ENCODE results near the gene MRPL46.

Gene MRPL46

GRCh38 chr15:88447206-88447605 lies 20.0 kb downstream of the MRPL46 start:
- H3K9ac ChIP-seq (ENCODE audit: low read length), result no peak overlapping the region
- no peaks in the 10 kb centered on the region for H3K27me3 ChIP-seq (ENCODE audit: low read length)
- H4K20me1 ChIP-seq (ENCODE audit: low read depth, low read length), result no peaks in the 10 kb centered on the region
- no peak overlapping the region for H2AFZ ChIP-seq (ENCODE audit: low read depth, low read length, severe bottlenecking)
- H3K79me2 ChIP-seq (ENCODE audit: insufficient read depth, low read length), result no peaks in the 10 kb centered on the region
- H3K4me2 ChIP-seq (ENCODE audit: low read depth, low read length, poor library complexity, severe bottlenecking), result no peak overlapping the region
- no peaks in the 10 kb centered on the region for H3F3A ChIP-seq (ENCODE audit: insufficient read depth)
- no peaks in the 10 kb centered on the region for H3K9me2 ChIP-seq (replicated peaks; ENCODE audit: insufficient read depth, low read length)
- TF ChIP-seq CTCF (IDR thresholded peaks at IDR 0.05; ENCODE audit: insufficient read depth, low read length, poor library complexity, severe bottlenecking), result no peak
- TF ChIP-seq EZH2phosphoT487 (conservative IDR thresholded peaks at IDR 0.05; ENCODE audit: low read length), result no peak
- no peak overlapping the region for H3K27ac ChIP-seq (ENCODE audit: low read depth, low read length)
- H3K4me3 ChIP-seq (ENCODE audit: insufficient read depth, low read length, poor library complexity, severe bottlenecking), result no peak overlapping the region
- peaks cover 4% of the 10 kb centered on the region; the same call in 1 of the 2 replicates for H3K36me3 ChIP-seq (ENCODE audit: low read length)
- H3K9me3 ChIP-seq (ENCODE audit: insufficient read depth, low read length), result no peaks in the 10 kb centered on the region

- Histone ChIP-seq H3K4me2 (ENCODE audit: low read depth, low read length, poor library complexity, severe bottlenecking) (no peak overlapping the region), H3K36me3 (ENCODE audit: low read length) (peaks cover 4% of the 10 kb centered on the region; the same call in 1 of the 2 replicates), H4K20me1 (ENCODE audit: low read depth, low read length) (no peaks in the 10 kb centered on the region), H3K9me2 (replicated peaks; ENCODE audit: insufficient read depth, low read length) (no peaks in the 10 kb centered on the region; the same call in 1 of the 2 replicates), H3K9me3 (ENCODE audit: insufficient read depth, low read length) (no peaks in the 10 kb centered on the region), H3K27ac (ENCODE audit: low read depth, low read length) (no peak overlapping the region), H2AFZ (ENCODE audit: low read depth, low read length, severe bottlenecking) (no peak overlapping the region), H3K27me3 (ENCODE audit: low read length) (no peaks in the 10 kb centered on the region), H3K79me2 (ENCODE audit: insufficient read depth, low read length) (no peaks in the 10 kb centered on the region), H3F3A (ENCODE audit: insufficient read depth) (no peaks in the 10 kb centered on the region), H3K9ac (ENCODE audit: low read length) (no peak overlapping the region), H3K4me3 (ENCODE audit: insufficient read depth, low read length, poor library complexity, severe bottlenecking) (no peak overlapping the region)
- TF ChIP-seq CTCF (IDR thresholded peaks at IDR 0.05; ENCODE audit: insufficient read depth, low read length, poor library complexity, severe bottlenecking) (no peak), EZH2phosphoT487 (conservative IDR thresholded peaks at IDR 0.05; ENCODE audit: low read length) (no peak)
Measured at GRCh38 chr15:88441076-88441730, 26.0 kb downstream of the MRPL46 start.

GRCh38 chr15:88440021-88440420 lies 27.2 kb downstream of the MRPL46 start:
- Histone ChIP-seq H3K27me3 (ENCODE audit: low read length) (no peaks in the 10 kb centered on the region), H3K9me2 (replicated peaks; ENCODE audit: insufficient read depth, low read length) (no peaks in the 10 kb centered on the region; the same call in 1 of the 2 replicates), H3K36me3 (ENCODE audit: low read length) (peaks cover 4% of the 10 kb centered on the region; the same call in 1 of the 2 replicates), H3K9ac (ENCODE audit: low read length) (no peak overlapping the region), H3F3A (ENCODE audit: insufficient read depth) (no peaks in the 10 kb centered on the region), H2AFZ (ENCODE audit: low read depth, low read length, severe bottlenecking) (no peak overlapping the region), H4K20me1 (ENCODE audit: low read depth, low read length) (no peaks in the 10 kb centered on the region), H3K27ac (ENCODE audit: low read depth, low read length) (no peak overlapping the region), H3K9me3 (ENCODE audit: insufficient read depth, low read length) (no peaks in the 10 kb centered on the region), H3K4me2 (ENCODE audit: low read depth, low read length, poor library complexity, severe bottlenecking) (no peak overlapping the region), H3K4me3 (ENCODE audit: insufficient read depth, low read length, poor library complexity, severe bottlenecking) (no peak overlapping the region), H3K79me2 (ENCODE audit: insufficient read depth, low read length) (no peaks in the 10 kb centered on the region)
- TF ChIP-seq EZH2phosphoT487 (conservative IDR thresholded peaks at IDR 0.05; ENCODE audit: low read length) (no peak), CTCF (IDR thresholded peaks at IDR 0.05; ENCODE audit: insufficient read depth, low read length, poor library complexity, severe bottlenecking) (no peak)
